Stomach smooth muscle (tissue), 2 donors: ENCODE results near the gene IL9.

ENCODE experiments used
- H3K27ac ChIP-seq: one replicate; pipeline ENCODE4 v1.7.0; 2013; ENCODE audit warnings: mild to moderate bottlenecking, low read length, inconsistent platforms
- H3K27me3 ChIP-seq, 2 donors: one replicate each; pipeline ENCODE4 v1.7.0; 2013; ENCODE audit warnings: low read length in 2 of 2; ENCODE audit not compliant: insufficient read depth in 2 of 2, control insufficient read depth in 1 of 2
- H3K36me3 ChIP-seq, 2 donors: one replicate each; pipeline ENCODE4 v1.7.0; 2013; ENCODE audit warnings: low read length in 2 of 2; ENCODE audit not compliant: control insufficient read depth in 2 of 2, insufficient read depth in 2 of 2
- H3K4me1 ChIP-seq: one replicate; pipeline ENCODE4 v1.7.0; 2013; ENCODE audit warnings: low read length; ENCODE audit not compliant: control insufficient read depth, insufficient read depth
- H3K4me3 ChIP-seq, 2 donors: one replicate each; pipeline ENCODE4 v1.7.0; 2013; ENCODE audit warnings: low read length in 2 of 2
- H3K9ac ChIP-seq, 2 donors: one replicate each; pipeline ENCODE4 v1.7.0; 2013; ENCODE audit warnings: low read length in 2 of 2, mild to moderate bottlenecking in 1 of 2
- H3K9me3 ChIP-seq, 2 donors: one replicate each; pipeline ENCODE4 v1.7.0; 2013; ENCODE audit warnings: low read length in 2 of 2; ENCODE audit not compliant: control insufficient read depth in 2 of 2
- donor health status: healthy.
- donor health status: Pancreatic carcinoma.

IL9 gene

DNA sequence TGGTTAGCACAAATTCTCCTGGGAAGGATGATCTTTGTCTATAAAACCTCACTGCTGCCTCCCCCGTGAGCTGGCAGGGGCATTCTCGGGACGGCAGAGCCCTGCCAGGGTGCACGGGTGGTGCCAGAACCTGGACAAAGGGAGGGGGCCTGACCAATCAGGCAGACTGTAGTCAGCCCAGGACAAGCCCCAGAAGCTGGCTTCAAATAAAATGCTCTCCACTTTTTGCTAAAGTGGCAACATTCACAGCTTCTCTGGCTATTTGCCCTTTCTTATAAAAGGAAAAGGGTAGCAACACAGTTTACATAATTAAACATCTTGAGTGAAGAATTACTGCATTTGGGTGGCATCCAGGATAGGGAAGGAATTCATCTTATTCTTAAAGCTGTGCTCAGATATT lies 14.4 kb downstream of the IL9 start:
- no peaks in the 10 kb centered on the region for H3K36me3 ChIP-seq
- H3K9ac ChIP-seq = no peak overlapping the region
- H3K4me1 ChIP-seq = peaks cover 36% of the 10 kb centered on the region
- H3K9me3 ChIP-seq = no peaks in the 10 kb centered on the region
- H3K27me3 ChIP-seq = no peaks in the 10 kb centered on the region
- H3K4me3 ChIP-seq = no peak overlapping the region
- H3K27ac ChIP-seq = peak overlapping the region; percentile 37

DNA sequence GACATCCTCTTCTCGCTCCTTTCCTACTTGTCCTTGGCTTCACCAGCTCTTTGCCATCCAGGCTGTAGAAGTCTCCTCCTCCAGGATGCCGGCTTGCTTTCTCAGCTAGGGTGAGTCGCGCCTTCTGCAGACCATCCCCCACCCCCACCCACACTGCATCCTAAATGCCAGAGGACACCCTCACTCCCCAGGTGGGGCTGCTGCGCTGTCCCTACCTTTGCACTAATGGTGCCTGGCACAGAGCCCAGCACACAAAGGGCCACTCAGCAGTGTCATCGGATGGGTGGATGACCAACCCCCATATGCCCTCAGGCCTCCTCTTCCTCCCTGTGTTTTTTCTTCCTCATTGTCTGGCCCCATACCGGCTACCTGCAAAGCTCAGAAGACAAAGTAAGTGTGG lies 14.8 kb downstream of the IL9 start:
- Histone ChIP-seq H3K4me3 (no peak overlapping the region), H3K9me3 (no peaks in the 10 kb centered on the region), H3K27ac (peak overlapping the region; percentile 37), H3K4me1 (peaks cover 36% of the 10 kb centered on the region), H3K27me3 (no peaks in the 10 kb centered on the region), H3K36me3 (no peaks in the 10 kb centered on the region), H3K9ac (no peak overlapping the region)

DNA sequence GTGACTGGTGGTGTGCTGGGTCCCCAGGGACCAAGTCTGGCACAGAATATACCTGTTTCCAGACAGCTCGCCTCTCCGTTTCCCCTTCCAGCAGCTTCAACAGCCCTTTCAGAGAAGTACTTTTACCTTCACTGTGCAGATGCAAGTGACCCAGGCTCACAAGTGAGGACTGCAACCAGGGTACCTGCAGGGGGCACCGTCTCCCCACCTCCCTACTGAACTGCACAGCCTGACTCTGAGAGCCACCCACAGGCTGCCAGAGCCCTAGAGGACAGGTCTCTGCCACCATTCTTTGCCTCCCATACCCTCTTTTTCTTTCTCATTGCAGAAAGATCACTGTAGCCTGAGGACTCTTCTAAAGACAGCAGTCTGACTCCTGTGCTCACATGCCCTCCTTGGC lies 15.4 kb downstream of the IL9 start:
- H3K9ac ChIP-seq = no peak overlapping the region
- no peaks in the 10 kb centered on the region for H3K9me3 ChIP-seq
- no peak overlapping the region for H3K4me3 ChIP-seq
- H3K27ac ChIP-seq = no peak overlapping the region
- H3K36me3 ChIP-seq = no peaks in the 10 kb centered on the region
- peaks cover 36% of the 10 kb centered on the region for H3K4me1 ChIP-seq
- no peaks in the 10 kb centered on the region for H3K27me3 ChIP-seq

DNA sequence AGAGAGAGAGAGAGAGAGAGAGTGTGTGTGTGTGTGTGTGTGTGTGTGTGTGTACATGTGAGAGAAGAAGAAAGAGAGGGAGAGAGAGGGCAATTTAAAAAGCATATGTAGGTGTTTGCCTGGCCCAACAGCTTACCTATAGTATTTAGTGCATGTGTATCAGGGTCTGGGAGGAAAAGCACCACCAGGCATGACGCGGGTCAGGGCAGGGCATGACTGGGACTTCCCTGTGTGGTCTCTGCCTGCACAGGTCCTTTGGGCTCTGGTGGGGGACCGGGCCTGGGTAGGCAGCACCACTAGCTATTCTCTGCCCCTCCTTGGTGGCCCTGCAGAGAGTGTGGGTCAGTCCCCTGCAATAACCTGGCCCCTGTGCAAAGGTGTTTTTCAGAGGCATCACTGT lies 16.1 kb downstream of the IL9 start:
- H3K27ac ChIP-seq = no peak overlapping the region
- H3K27me3 ChIP-seq = no peaks in the 10 kb centered on the region
- H3K36me3 ChIP-seq = no peaks in the 10 kb centered on the region
- no peak overlapping the region for H3K4me3 ChIP-seq
- H3K9me3 ChIP-seq = no peaks in the 10 kb centered on the region
- H3K4me1 ChIP-seq = peaks cover 36% of the 10 kb centered on the region
- no peak overlapping the region for H3K9ac ChIP-seq

DNA sequence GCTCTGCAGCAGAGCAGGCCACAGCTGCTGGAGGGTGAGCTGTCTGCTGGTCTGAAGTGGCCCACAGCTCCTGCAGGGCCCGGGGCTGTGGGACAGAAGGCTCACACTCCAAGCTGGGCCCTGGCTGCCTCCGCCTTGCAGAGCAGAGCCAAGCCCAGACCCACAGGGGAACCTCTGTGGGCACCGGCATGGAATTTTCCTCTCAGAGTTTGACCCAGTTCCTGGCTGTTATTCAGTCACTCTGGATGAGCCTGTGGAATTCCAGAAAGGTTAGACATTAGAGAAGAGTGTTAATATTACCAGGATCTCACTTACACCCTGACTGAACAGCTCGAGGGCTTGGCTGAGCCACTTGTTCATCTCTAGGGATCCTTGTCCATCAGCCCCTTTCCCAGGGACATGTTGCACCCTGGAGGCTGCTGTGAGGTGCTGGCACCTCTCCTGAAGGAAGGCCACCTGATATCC lies 17.5 kb downstream of the IL9 start:
- H3K27ac ChIP-seq = no peak overlapping the region
- H3K9ac ChIP-seq = no peak overlapping the region
- no peaks in the 10 kb centered on the region for H3K36me3 ChIP-seq
- H3K4me3 ChIP-seq = no peak overlapping the region
- H3K27me3 ChIP-seq = no peaks in the 10 kb centered on the region
- no peaks in the 10 kb centered on the region for H3K9me3 ChIP-seq
- H3K4me1 ChIP-seq = peaks cover 36% of the 10 kb centered on the region

DNA sequence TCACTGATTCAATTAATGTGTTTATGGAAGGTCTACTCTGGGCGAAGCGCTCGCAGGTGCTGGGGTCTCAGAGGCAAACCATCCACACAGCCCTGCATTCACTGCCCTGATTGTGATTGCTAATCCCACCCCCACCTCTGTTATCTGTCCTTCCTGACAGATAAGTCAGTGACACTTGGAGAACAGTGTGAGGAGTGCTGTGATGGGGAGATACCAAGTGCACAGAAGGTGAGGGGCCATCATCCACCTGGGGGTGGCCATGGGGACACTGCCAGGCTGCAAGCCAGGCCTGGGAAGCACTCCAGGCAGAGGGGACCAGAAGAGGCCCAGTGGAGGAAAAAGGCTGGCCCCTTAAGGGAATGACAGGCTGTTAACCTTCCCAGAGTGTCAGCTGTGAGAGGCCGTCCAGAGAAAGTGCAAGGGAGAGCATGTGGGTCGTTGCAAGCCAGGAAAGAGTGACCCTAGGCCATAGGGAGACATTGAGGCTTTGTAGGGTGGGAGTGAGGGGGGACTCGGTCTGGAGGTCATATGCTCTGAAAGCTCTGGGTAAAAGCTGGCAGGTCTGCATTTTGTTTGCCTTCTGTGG lies 18.0 kb downstream of the IL9 start:
- H3K4me1 ChIP-seq = peaks cover 36% of the 10 kb centered on the region
- H3K27ac ChIP-seq = no peak overlapping the region
- peak overlapping the region in 1 of 2 donors; percentile 5 for H3K9ac ChIP-seq

DNA sequence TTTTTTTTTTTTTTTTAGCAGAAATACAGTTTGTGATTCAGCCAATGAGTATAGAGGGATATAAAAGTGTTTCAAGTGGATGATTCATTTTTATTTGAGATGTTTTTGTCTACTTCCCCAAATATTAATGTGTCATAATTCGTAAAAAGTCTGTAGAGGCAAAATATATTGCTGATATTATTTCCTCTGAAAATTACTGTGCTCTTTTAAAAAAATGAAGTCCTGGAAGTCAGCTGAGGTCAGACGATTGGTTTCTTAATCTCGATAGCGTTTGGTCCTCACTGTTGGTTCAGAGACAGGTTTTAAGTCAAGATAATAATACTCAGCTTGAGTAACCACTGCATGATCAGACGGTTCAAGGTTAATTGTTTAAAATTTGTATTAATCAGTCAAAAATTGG lies 19.5 kb downstream of the IL9 start:
- Histone ChIP-seq H3K27ac (no peak overlapping the region), H3K9me3 (no peaks in the 10 kb centered on the region), H3K36me3 (no peaks in the 10 kb centered on the region), H3K4me3 (no peak overlapping the region), H3K27me3 (no peaks in the 10 kb centered on the region), H3K9ac (no peak overlapping the region), H3K4me1 (peaks cover 29% of the 10 kb centered on the region)

More for the DNA sequence above, 18.0 kb downstream of the IL9 start:
- H3K36me3 ChIP-seq = no peaks in the 10 kb centered on the region
- no peak overlapping the region for H3K4me3 ChIP-seq
- no peaks in the 10 kb centered on the region for H3K9me3 ChIP-seq
- no peaks in the 10 kb centered on the region for H3K27me3 ChIP-seq

DNA sequence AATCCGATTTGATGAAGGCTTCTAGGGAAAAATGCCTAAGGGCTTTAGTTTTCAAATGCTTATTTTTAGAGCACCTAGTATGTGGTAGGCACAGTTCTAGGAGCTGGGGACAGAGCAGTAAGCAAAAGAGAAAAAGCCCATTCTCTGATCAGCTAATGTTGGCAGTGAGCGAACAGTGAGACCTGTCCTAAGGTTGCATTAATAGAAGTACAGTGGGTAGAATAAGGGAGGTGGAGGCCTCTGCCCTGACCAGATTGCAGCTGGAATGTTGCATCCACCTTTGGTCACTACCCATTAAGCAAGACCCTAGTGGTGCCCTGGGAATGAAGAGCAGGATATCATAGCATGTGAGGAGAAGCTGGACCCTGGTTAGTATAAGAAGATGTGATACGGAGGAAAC lies 20.1 kb downstream of the IL9 start:
- Histone ChIP-seq H3K4me1 (peaks cover 24% of the 10 kb centered on the region), H3K27ac (no peak overlapping the region), H3K4me3 (no peak overlapping the region), H3K9me3 (no peaks in the 10 kb centered on the region), H3K27me3 (no peaks in the 10 kb centered on the region), H3K36me3 (no peaks in the 10 kb centered on the region), H3K9ac (no peak overlapping the region)

DNA sequence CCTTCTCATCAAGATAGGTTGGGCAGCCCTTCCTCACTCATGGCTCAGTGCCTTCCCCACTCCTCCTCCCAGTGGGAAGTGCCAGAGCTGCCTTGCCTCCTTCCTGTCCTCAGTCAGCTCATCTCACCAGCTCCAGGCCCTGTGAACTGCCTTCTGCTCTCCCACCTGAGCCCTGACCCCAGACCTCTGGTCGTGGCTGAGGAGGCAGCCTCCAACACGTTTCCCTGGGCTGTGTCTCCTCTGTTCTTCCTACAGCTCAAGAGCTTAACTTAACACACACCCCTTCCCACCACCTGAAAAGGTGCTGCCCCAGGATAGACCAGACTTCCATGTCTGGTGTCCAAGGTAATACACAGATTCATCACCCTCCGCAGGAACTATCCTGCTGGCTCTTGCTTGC lies 21.2 kb downstream of the IL9 start:
- H3K36me3 ChIP-seq = no peaks in the 10 kb centered on the region
- no peaks in the 10 kb centered on the region for H3K9me3 ChIP-seq
- no peaks in the 10 kb centered on the region for H3K27me3 ChIP-seq
- peaks cover 16% of the 10 kb centered on the region for H3K4me1 ChIP-seq
- no peak overlapping the region for H3K27ac ChIP-seq
- H3K9ac ChIP-seq = no peak overlapping the region
- H3K4me3 ChIP-seq = no peak overlapping the region

DNA sequence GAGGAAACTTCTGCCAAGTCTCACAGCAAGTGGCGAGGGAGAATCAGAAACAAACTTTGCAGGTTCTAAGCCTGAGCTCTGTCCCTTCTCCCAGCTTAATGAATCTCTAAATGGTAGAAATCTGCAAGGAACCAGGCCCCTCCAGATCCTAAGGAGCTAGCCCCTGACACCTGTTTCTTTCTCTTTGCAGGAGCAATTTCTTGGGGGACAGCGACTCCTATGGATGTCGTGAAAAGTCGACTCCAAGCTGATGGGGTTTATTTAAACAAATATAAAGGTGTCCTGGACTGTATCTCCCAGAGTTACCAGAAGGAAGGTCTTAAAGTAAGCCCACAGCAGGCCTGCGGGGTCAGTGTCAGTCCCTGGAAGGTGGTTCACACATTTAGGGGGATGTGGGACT lies 21.8 kb downstream of the IL9 start:
- Histone ChIP-seq H3K9ac (no peak overlapping the region), H3K4me1 (peaks cover 14% of the 10 kb centered on the region), H3K36me3 (no peaks in the 10 kb centered on the region), H3K9me3 (no peaks in the 10 kb centered on the region), H3K27ac (no peak overlapping the region), H3K27me3 (no peaks in the 10 kb centered on the region), H3K4me3 (no peak overlapping the region)

DNA sequence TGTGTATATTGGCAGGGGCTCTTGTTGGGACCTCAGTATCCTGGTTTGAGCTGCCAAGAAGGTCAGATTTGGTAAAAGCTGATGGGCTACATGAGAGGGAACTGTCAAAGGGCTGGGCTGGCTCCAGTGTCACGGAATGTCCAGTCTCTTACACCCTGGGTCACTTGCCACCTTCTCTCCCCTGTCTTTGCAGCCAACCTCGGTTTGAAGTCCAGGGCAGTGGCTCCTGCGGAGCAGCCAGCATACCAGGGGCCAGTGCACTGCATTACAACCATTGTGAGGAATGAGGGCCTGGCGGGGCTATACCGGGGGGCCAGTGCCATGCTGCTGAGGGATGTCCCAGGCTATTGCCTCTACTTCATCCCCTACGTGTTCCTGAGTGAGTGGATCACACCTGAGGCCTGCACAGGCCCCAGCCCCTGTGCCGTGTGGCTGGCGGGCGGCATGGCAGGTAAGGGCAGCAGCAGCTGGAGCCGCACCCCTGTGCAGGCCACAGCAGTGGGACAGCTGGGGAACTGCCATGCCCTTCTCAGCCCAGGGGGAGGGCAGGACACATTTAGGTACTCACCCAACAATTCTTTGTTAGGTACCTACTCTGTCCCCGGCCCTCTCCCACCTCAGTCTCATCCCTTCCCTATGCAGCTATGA lies 24.2 kb downstream of the IL9 start:
- Histone ChIP-seq H3K9ac (no peak overlapping the region), H3K9me3 (no peaks in the 10 kb centered on the region), H3K27ac (no peak overlapping the region), H3K4me3 (no peak overlapping the region), H3K4me1 (no peaks in the 10 kb centered on the region), H3K36me3 (no peaks in the 10 kb centered on the region), H3K27me3 (no peaks in the 10 kb centered on the region)
